Measurements from ENCODE around the gene SLC24A2. TPM values are rescaled to one million over a fixed set of nuclear protein-coding genes. Genes with fewer than 3 reads are reported as not detected.

SLC24A2 gene
- total RNA-seq, 1 donor from 2014 or later: not detected

DNA sequence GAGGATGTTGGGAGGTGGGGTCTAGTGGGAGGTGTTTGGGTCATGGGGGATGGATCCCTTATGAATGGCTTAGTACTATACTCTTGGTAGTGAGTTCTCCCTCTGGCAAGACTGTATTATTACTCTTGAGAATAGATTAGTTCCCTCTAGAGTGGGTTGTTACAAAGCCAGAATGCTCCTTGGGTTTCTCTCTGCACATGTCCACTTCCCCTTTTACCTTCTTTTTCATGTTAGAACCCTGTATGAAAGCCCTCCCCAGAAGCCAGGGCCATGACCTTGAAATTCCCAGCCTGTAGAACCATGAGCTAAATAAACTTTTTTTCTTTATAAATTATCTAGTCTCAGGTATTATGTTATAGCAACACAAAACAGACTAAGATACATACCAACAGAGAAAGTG is 31.1 kb downstream of the SLC24A2 start:
- Histone ChIP-seq H3K27me3 (ENCODE audit: low read depth) (no peaks in the 10 kb centered on the region), H3K9me3 (replicated peaks) (peaks cover 14% of the 10 kb centered on the region), H3K4me3 (no peak overlapping the region), H3K27ac (replicated peaks) (no peak overlapping the region), H3K36me3 (no peaks in the 10 kb centered on the region), H3K4me1 (no peaks in the 10 kb centered on the region)
- DNase-seq: no peak
- intact Hi-C loops (cut with micrococcal nuclease): no loop called here
- TF ChIP-seq, protein P1, sequence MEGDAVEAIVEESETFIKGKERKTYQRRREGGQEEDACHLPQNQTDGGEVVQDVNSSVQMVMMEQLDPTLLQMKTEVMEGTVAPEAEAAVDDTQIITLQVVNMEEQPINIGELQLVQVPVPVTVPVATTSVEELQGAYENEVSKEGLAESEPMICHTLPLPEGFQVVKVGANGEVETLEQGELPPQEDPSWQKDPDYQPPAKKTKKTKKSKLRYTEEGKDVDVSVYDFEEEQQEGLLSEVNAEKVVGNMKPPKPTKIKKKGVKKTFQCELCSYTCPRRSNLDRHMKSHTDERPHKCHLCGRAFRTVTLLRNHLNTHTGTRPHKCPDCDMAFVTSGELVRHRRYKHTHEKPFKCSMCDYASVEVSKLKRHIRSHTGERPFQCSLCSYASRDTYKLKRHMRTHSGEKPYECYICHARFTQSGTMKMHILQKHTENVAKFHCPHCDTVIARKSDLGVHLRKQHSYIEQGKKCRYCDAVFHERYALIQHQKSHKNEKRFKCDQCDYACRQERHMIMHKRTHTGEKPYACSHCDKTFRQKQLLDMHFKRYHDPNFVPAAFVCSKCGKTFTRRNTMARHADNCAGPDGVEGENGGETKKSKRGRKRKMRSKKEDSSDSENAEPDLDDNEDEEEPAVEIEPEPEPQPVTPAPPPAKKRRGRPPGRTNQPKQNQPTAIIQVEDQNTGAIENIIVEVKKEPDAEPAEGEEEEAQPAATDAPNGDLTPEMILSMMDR (IDR thresholded peaks at IDR 0.05; ENCODE audit: borderline replicate concordance): no peak

DNA sequence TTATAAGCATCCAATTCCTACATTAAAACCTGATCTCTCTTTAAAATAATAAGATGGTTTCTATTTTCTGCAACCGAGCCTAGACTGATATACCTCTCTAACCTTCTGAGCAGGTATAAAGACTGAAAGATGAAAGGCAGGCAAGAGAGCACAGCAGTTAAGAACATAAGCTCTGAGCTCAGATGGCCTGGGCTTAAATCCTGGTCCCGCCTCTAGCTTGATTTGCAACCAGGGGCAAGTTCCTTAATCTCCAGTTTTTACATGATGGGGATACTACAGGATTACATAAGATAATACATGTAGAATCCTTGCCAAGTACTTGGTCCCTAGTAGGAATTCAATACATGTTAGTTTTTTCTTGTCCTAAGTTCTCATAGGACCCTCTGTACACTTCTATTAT is 33.9 kb downstream of the SLC24A2 start:
- no peak overlapping the region for H3K27ac ChIP-seq (replicated peaks)
- H3K36me3 ChIP-seq: no peaks in the 10 kb centered on the region
- H3K9me3 ChIP-seq (replicated peaks): no peaks in the 10 kb centered on the region
- TF ChIP-seq, protein P1 (IDR thresholded peaks at IDR 0.05; ENCODE audit: borderline replicate concordance): no peak
- DNase-seq: no peak
- H3K27me3 ChIP-seq (ENCODE audit: low read depth): peaks cover 4% of the 10 kb centered on the region
- H3K4me3 ChIP-seq: no peak overlapping the region
- intact Hi-C loops (cut with micrococcal nuclease): no loop called here
- no peaks in the 10 kb centered on the region for H3K4me1 ChIP-seq

DNA sequence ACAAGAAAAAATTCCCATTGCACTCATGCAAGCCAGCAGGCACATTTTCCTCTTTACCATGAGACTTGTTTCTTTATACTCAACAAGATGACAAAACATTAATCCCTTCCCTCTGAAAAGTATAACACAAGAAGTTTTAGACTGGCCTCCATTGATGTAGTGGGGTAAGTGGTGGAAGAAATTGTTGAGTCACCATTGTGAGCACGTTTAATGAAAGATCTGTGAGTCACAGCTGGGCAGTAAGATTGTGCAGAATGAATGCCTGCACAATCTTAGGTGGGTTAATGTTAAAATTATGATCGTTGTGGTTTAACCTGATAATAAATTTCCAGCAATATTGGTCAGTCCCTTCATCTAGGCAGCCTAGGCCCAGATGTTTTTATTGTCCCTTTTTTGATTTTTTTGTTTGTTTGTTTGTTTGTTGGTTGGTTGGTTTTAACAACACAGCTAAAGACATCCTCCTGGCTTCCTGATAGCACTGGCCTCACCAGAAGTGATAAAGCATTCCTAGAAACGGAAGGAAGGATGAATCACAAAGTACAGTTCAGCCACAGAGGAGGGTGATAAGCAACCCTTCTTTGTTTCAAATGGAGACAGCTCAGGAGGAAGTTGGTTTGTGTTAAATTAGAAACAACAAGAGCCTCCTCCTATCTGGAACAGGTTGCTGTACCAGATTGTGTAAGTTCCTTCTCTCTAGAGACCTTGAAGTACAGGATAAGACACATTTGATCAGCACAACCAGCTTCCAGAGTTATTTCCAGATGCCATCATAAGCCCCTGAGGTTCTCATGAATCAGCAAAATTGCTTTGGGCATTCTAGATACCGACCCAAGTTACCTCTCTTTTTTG is 40.3 kb downstream of the SLC24A2 start:
- Histone ChIP-seq H3K27me3 (ENCODE audit: low read depth) (peaks cover 4% of the 10 kb centered on the region), H3K4me3 (no peak overlapping the region), H3K36me3 (no peaks in the 10 kb centered on the region), H3K9me3 (replicated peaks) (no peaks in the 10 kb centered on the region), H3K27ac (replicated peaks) (no peak overlapping the region), H3K4me1 (no peaks in the 10 kb centered on the region)
- no peak for DNase-seq
- intact Hi-C loops (cut with micrococcal nuclease): no loop called here
- TF ChIP-seq, protein P1 (IDR thresholded peaks at IDR 0.05; ENCODE audit: borderline replicate concordance): no peak

DNA sequence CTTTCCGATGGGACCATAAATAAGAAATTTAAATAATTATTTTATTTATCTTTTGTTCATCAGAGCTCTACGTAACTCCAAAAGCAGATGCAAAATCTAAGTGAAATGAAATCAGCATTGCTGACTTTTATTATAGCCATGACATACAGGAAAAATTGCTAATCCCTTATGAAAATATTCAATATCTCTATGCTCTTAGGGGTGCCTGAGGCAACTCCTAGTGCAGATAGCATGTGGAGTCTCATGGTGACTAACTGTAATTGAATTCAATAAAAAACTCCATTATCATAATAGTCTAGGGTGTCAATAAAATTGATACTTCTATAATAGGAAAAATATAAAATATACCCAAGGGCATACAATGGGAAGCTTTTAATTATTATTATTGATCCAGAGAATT is 42.6 kb downstream of the SLC24A2 start:
- DNase-seq: no peak
- intact Hi-C loops (cut with micrococcal nuclease): no loop called here
- Histone ChIP-seq H3K27me3 (ENCODE audit: low read depth) (peaks cover 2% of the 10 kb centered on the region), H3K36me3 (no peaks in the 10 kb centered on the region), H3K4me1 (no peaks in the 10 kb centered on the region), H3K4me3 (no peak overlapping the region), H3K27ac (replicated peaks) (no peak overlapping the region), H3K9me3 (replicated peaks) (no peaks in the 10 kb centered on the region)
- TF ChIP-seq, protein P1 (IDR thresholded peaks at IDR 0.05; ENCODE audit: borderline replicate concordance): no peak

DNA sequence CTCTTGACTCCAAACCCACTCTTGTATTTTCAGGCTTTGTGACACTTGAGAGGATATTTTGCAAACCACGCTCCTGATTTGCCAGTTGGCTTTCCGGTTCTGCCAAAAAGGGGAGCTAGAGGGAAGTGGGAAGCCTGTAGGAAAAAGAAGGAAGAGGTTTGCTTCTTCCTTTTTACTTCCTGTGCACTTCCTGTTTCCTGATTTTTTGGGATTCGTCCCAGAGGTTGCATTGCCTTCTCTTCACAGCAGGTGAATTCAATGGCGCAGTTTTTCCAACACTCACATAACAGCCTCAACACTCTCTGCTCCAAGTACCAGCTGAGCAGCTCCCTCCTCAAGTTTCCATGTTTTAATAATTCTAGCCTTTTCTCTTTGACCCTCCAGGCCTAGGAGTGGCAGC is 47.7 kb downstream of the SLC24A2 start:
- Histone ChIP-seq H3K9me3 (replicated peaks) (no peaks in the 10 kb centered on the region), H3K4me1 (no peaks in the 10 kb centered on the region), H3K36me3 (no peaks in the 10 kb centered on the region), H3K4me3 (no peak overlapping the region), H3K27ac (replicated peaks) (no peak overlapping the region), H3K27me3 (ENCODE audit: low read depth) (no peaks in the 10 kb centered on the region)
- intact Hi-C loops (cut with micrococcal nuclease): no loop called here
- DNase-seq: no peak
- TF ChIP-seq, protein P1 (IDR thresholded peaks at IDR 0.05; ENCODE audit: borderline replicate concordance): no peak

All from left ventricle myocardium inferior (tissue), 1 donor.